ENCODE data around the gene PLK1.

DNA sequence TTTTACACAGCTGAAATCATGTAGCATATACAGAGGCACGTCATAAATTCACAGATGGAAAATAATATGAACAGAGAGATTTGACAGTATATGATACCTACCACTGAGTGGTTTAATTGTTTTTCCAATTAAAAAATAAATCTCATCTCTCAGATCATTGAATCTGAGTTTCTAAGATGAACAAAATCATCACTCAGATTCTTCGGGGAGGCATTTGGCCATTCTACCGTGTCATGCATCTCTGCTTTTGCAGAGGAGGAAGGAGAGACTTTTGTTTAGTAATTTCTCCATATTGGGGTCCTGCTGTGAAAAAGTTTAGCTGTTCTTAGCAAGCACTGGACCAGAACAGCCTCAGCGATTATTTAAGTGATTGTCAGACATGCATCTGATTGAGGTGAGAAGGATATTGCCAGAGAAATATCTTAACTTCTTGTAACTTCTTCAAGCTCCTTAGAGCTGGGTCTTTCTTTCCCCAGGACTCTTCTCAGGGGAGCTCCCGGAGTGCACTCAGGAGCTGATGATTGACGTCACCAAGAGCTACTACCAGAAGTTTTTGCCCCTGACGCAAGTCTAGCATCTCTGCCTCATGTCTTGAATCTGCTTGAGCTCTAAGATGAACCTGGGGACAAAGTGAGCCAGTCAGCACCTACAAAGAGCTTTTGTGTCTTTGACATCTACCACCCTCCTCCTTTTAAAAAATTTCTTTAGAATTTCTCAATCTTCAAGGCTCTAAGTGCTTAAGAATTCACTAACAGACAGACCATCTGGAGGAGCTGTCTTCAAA is 11.9 kb upstream of the PLK1 start:
- TF ChIP-seq POLR2A (IDR thresholded peaks at IDR 0.05) (no peak), EP300 (IDR thresholded peaks at IDR 0.05) (no peak)
- TF ChIP-seq, protein P1, sequence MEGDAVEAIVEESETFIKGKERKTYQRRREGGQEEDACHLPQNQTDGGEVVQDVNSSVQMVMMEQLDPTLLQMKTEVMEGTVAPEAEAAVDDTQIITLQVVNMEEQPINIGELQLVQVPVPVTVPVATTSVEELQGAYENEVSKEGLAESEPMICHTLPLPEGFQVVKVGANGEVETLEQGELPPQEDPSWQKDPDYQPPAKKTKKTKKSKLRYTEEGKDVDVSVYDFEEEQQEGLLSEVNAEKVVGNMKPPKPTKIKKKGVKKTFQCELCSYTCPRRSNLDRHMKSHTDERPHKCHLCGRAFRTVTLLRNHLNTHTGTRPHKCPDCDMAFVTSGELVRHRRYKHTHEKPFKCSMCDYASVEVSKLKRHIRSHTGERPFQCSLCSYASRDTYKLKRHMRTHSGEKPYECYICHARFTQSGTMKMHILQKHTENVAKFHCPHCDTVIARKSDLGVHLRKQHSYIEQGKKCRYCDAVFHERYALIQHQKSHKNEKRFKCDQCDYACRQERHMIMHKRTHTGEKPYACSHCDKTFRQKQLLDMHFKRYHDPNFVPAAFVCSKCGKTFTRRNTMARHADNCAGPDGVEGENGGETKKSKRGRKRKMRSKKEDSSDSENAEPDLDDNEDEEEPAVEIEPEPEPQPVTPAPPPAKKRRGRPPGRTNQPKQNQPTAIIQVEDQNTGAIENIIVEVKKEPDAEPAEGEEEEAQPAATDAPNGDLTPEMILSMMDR (IDR thresholded peaks at IDR 0.05), result no peak
